Activated T-helper 1 cell treated with anti-CD3 and anti-CD28 coated beads, Interleukin-12 subunit alpha, Interleukin-12 subunit beta, Interleukin-2, Interleukin-4 antibody, amounts not matched to agents 30 ng/mL and 10 ng/mL and 1 ng/mL, durations not matched to agents 14 hours and 24 hours and 36 hours (primary cell): ENCODE results near the gene RBSN. TPM values are rescaled to one million over a fixed set of nuclear protein-coding genes. Genes with fewer than 3 reads are reported as not detected.
"Not testable (repeated sequence)": the region's sequence is repeated elsewhere in the genome, so short reads cannot be mapped to it uniquely, and the experiment has no call there.

Source experiments
- DNase-seq: peaks from one replicate; pipeline ENCODE4 v3.0.0; 2021; ENCODE audit warnings: low spot score
- H3K27ac Mint-ChIP-seq: one replicate; pipeline ENCODE4 v1.8.0; 2021; ENCODE audit warnings: mild to moderate bottlenecking, mixed read lengths
- H3K27me3 Mint-ChIP-seq: one replicate; pipeline ENCODE4 v1.8.0; 2022; ENCODE audit warnings: mild to moderate bottlenecking, moderate library complexity, mixed read lengths; ENCODE audit not compliant: insufficient read depth
- H3K36me3 Mint-ChIP-seq: one replicate; pipeline ENCODE4 v1.8.0; 2021; ENCODE audit warnings: low read depth, mixed read lengths
- H3K4me1 Mint-ChIP-seq: one replicate; pipeline ENCODE4 v1.8.0; 2021; ENCODE audit warnings: low read depth, mixed read lengths
- H3K4me3 Mint-ChIP-seq: one replicate; pipeline ENCODE4 v1.8.0; 2021; ENCODE audit warnings: mild to moderate bottlenecking, moderate library complexity, mixed read lengths
- H3K9me3 Mint-ChIP-seq: one replicate; pipeline ENCODE4 v1.8.0; 2021; ENCODE audit warnings: mixed read lengths
- intact Hi-C: fragments of 100-400 bp; cut with micrococcal nuclease; formaldehyde crosslinking; loops from one replicate; pipeline ENCODE4 v1.15.1; 2024
- total RNA-seq: library from RNA; stranded (reverse); gene quantifications from 2 replicates; pipeline ENCODE4 v1.2.3, GENCODE V29; 2022

The RBSN gene
- total RNA-seq = 11.7 and 12.5 TPM in 2 replicates

DNA sequence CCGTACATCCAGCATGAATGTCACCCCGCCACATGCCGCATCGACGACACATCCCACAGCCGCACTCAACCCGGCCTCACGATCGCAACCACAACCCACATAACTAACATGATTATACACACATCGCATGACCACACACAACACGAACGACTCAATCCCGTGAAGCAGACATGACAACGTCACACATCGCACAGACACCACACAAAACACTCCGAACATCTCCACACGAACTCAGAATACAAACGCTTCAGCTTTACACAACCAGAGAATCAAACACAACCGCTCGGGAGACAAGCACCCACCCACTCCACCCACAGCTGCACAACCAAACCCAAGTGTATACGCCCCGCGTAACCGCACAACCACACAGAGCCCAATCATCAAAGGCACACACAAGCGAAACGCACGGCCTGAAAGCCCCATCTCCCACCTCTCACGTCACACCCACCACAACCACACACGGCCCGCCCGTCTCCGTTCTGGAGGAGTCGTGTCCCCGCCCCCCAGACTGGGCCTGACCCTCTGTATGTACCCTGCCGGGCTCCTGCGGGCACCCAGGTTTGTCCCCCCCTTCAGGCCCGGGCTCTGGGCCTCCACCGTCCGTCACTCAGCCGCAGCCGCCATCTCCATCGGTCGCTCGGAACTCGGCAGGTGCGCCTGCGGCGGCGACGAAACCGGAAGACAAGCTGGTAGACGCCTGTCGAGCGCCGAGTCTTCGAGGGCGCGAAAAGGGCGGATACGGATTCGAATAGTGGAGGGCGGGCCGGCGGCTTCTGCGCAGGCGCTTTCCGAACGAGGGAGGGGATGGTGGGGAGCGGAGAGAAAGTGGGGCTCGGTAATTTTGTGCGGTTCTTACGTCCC, at the start of gene RBSN:
RBSN (minus strand) TSS at position 646 of the 861 bp plus-strand sequence. CDS start 3,028 bp downstream, outside the sequence.
- peaks cover 22% of the 10 kb centered on the region for H3K4me1 Mint-ChIP-seq
- peak; percentile 95 for DNase-seq
- H3K4me3 Mint-ChIP-seq = peak within 1 kb of the TSS; percentile 92
- peak within 1 kb of the TSS; percentile 98 for H3K27ac Mint-ChIP-seq
- peaks cover 2% of the 10 kb centered on the region for H3K27me3 Mint-ChIP-seq
- intact Hi-C loops = loop anchor here (1.0 to 10.0 kb wide), 12 partner anchors 33 to 920 kb away; partner anchors contain the start of genes BTD, CAPN7, CCDC174 and EAF1
- no peaks in the 10 kb centered on the region for H3K9me3 Mint-ChIP-seq
- H3K36me3 Mint-ChIP-seq = peaks cover 19% of the 10 kb centered on the region

- H3K4me1 Mint-ChIP-seq = peaks cover 5% of the 10 kb centered on the region
- H3K9me3 Mint-ChIP-seq = no peaks in the 10 kb centered on the region
- no peaks in the 10 kb centered on the region for H3K36me3 Mint-ChIP-seq
- intact Hi-C loops = no loop called here
- DNase-seq = no peak
- H3K4me3 Mint-ChIP-seq = no peak overlapping the region
- no peak overlapping the region for H3K27ac Mint-ChIP-seq
- H3K27me3 Mint-ChIP-seq = peaks cover 34% of the 10 kb centered on the region
Observed at GRCh38 chr3:15148614-15149013, 49.7 kb upstream of the RBSN start.

- H3K9me3 Mint-ChIP-seq, H3K4me1 Mint-ChIP-seq, H3K27ac Mint-ChIP-seq, intact Hi-C loops, DNase-seq, H3K36me3 Mint-ChIP-seq, H3K4me3 Mint-ChIP-seq: not testable (repeated sequence)
- peaks cover 23% of the 10 kb centered on the region for H3K27me3 Mint-ChIP-seq
Observed at GRCh38 chr3:15136885-15137284, 37.9 kb upstream of the RBSN start.

- H3K27me3 Mint-ChIP-seq = peaks cover 21% of the 10 kb centered on the region
- H3K4me1 Mint-ChIP-seq, H3K4me3 Mint-ChIP-seq, H3K36me3 Mint-ChIP-seq, DNase-seq, H3K27ac Mint-ChIP-seq, H3K9me3 Mint-ChIP-seq, intact Hi-C loops: not testable (repeated sequence)
Observed at GRCh38 chr3:15134968-15135367, 36.0 kb upstream of the RBSN start.

GRCh38 chr3:15128403-15128802, 29.5 kb upstream of the RBSN start:
- H3K9me3 Mint-ChIP-seq, DNase-seq, H3K36me3 Mint-ChIP-seq, H3K27me3 Mint-ChIP-seq, H3K4me3 Mint-ChIP-seq, H3K4me1 Mint-ChIP-seq, H3K27ac Mint-ChIP-seq, intact Hi-C loops: not testable (repeated sequence)

- H3K27me3 Mint-ChIP-seq, H3K4me3 Mint-ChIP-seq, DNase-seq, H3K36me3 Mint-ChIP-seq, H3K27ac Mint-ChIP-seq, H3K9me3 Mint-ChIP-seq, intact Hi-C loops, H3K4me1 Mint-ChIP-seq: not testable (repeated sequence)
Observed at GRCh38 chr3:15126975-15127374, 28.0 kb upstream of the RBSN start.

DNA sequence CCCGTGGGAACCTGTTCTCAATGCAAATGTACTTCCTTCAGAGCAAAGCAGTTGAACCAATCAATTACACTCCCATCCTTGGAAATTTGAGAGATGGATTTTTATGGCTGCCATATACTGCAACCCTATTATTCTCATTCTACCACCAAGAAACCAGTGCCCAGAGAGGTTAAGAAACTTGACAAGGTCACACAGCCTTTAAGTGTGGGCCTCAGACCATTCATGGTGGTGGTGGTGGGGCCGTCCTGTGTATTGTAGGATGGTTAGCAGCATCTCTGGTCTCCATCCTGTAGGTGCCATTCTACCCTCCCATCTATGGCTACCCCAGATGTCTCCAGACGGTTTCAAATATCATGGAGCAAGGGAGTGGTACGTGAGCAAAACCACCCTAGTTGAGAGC, 23.4 kb upstream of the RBSN start:
- intact Hi-C loops = no loop called here
- DNase-seq = no peak
- H3K4me1 Mint-ChIP-seq = peaks cover 5% of the 10 kb centered on the region
- peaks cover 2% of the 10 kb centered on the region for H3K36me3 Mint-ChIP-seq
- no peak overlapping the region for H3K27ac Mint-ChIP-seq
- H3K27me3 Mint-ChIP-seq = peaks cover 2% of the 10 kb centered on the region
- H3K4me3 Mint-ChIP-seq = no peak overlapping the region
- H3K9me3 Mint-ChIP-seq = no peaks in the 10 kb centered on the region

GRCh38 chr3:15121936-15122335, 23.0 kb upstream of the RBSN start:
- intact Hi-C loops = no loop called here
- Mint-ChIP-seq H3K36me3 (peaks cover 2% of the 10 kb centered on the region), H3K4me3 (no peak overlapping the region), H3K9me3 (no peaks in the 10 kb centered on the region), H3K4me1 (peaks cover 5% of the 10 kb centered on the region), H3K27ac (no peak overlapping the region), H3K27me3 (peaks cover 2% of the 10 kb centered on the region)
- DNase-seq = no peak

GRCh38 chr3:15120986-15121385, 22.0 kb upstream of the RBSN start:
- Mint-ChIP-seq H3K4me3 (no peak overlapping the region), H3K36me3 (peaks cover 2% of the 10 kb centered on the region), H3K27me3 (peaks cover 2% of the 10 kb centered on the region), H3K4me1 (peaks cover 5% of the 10 kb centered on the region), H3K27ac (no peak overlapping the region), H3K9me3 (no peaks in the 10 kb centered on the region)
- no peak for DNase-seq
- intact Hi-C loops = no loop called here

- no peak overlapping the region for H3K27ac Mint-ChIP-seq
- intact Hi-C loops = no loop called here
Observed at GRCh38 chr3:15117011-15117410, 18.1 kb upstream of the RBSN start.

GRCh38 chr3:15116032-15116669, 17.2 kb upstream of the RBSN start:
- no peaks in the 10 kb centered on the region for H3K9me3 Mint-ChIP-seq
- DNase-seq = no peak
- intact Hi-C loops = no loop called here
- peaks cover 11% of the 10 kb centered on the region for H3K27me3 Mint-ChIP-seq
- no peaks in the 10 kb centered on the region for H3K36me3 Mint-ChIP-seq
- H3K4me1 Mint-ChIP-seq = no peaks in the 10 kb centered on the region
- no peak overlapping the region for H3K27ac Mint-ChIP-seq
- no peak overlapping the region for H3K4me3 Mint-ChIP-seq

More at GRCh38 chr3:15117011-15117410, 18.1 kb upstream of the RBSN start:
- no peaks in the 10 kb centered on the region for H3K36me3 Mint-ChIP-seq
- no peak overlapping the region for H3K4me3 Mint-ChIP-seq
- H3K9me3 Mint-ChIP-seq = no peaks in the 10 kb centered on the region
- peaks cover 11% of the 10 kb centered on the region for H3K27me3 Mint-ChIP-seq
- H3K4me1 Mint-ChIP-seq = no peaks in the 10 kb centered on the region
- DNase-seq = no peak

DNA sequence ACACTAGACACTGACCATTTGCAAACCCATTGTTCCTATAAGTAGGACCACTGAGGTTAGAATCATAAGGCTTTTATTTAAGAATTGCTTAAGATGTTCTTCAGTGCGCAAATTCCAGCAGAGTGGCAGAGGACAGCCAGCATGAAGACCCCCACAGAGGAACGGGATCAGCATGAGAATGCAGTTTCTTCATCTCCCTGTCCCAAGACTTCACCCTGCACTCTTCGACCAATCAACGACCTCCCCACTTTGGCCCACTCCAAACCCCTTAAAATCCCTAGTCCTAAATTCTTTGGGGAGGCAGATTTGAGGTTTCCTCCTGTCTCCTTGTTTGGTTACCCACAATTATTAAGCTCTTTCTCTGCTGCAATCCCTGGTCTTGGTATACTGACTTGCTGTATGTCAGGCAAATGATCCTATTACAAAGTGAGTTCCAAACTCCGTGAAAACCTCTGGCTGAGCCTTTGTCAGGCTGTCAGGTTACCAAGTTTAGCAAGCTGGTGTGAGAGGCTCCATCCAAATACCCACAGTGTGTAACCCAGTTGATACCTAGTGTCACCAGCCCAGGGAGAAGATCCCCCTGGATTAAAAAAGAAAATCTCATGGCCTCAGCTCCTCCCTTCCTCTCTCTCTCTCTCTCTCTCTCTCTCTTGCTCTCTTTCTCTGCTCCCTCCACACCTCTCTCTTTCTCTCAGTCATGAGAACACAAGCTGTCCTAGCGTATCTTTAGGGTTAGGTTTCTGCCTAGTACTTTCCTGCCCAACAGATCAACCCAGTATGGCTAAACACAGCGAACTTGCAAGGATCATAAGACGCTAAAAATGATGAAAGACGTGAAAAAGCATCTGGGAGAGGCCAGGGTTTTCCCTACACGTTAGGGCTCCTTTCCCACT, 15.8 kb upstream of the RBSN start:
- Mint-ChIP-seq H3K27ac (no peak overlapping the region), H3K4me1 (no peaks in the 10 kb centered on the region), H3K36me3 (no peaks in the 10 kb centered on the region), H3K4me3 (no peak overlapping the region), H3K27me3 (peaks cover 13% of the 10 kb centered on the region), H3K9me3 (no peaks in the 10 kb centered on the region)
- DNase-seq = no peak
- intact Hi-C loops = no loop called here
